GM18498 (cell line): ENCODE data around the gene MRPS9.
A peak's percentile ranks its signal among the peaks of the same experiment; 100 is the strongest.

Experiments
- ATAC-seq: cut with Tn5 transposase; IDR thresholded peaks from one replicate; pipeline ENCODE4 v1.9.1; 2021; ENCODE audit warnings: mild to moderate bottlenecking, moderate library complexity; ENCODE audit not compliant: unreplicated experiment

MRPS9 gene

GRCh38 chr2:105078906-105079495 lies 41.1 kb downstream of the MRPS9 start:
- ATAC-seq: no peak

- no peak for ATAC-seq
Observed at GRCh38 chr2:105080461-105080860, 42.6 kb downstream of the MRPS9 start.

- ATAC-seq: no peak
Observed at GRCh38 chr2:105081006-105081601, 43.2 kb downstream of the MRPS9 start.

- ATAC-seq: no peak
Observed at GRCh38 chr2:105082107-105082506, 44.2 kb downstream of the MRPS9 start.

- no peak for ATAC-seq
Observed at GRCh38 chr2:105085525-105085924, 47.7 kb downstream of the MRPS9 start.

GRCh38 chr2:105087273-105087672 lies 49.4 kb downstream of the MRPS9 start:
- ATAC-seq: peak; percentile 66

GRCh38 chr2:105090091-105090490 lies 52.2 kb downstream of the MRPS9 start:
- no peak for ATAC-seq

- ATAC-seq: no peak
Observed at GRCh38 chr2:105092797-105093196, 54.9 kb downstream of the MRPS9 start.

- no peak for ATAC-seq
Observed at GRCh38 chr2:105099153-105099552, 61.3 kb downstream of the MRPS9 start.

- peak; percentile 83 for ATAC-seq
Observed at GRCh38 chr2:105100046-105100840, 62.4 kb downstream of the MRPS9 start.

- no peak for ATAC-seq
Observed at GRCh38 chr2:105102001-105102400, 64.1 kb downstream of the MRPS9 start.

- ATAC-seq: no peak
Observed at GRCh38 chr2:105102963-105103421, 65.1 kb downstream of the MRPS9 start.

- ATAC-seq: no peak
Observed at GRCh38 chr2:105103481-105103880, 65.6 kb downstream of the MRPS9 start.

GRCh38 chr2:105104208-105104731 lies 66.4 kb downstream of the MRPS9 start:
- ATAC-seq: no peak

- no peak for ATAC-seq
Observed at GRCh38 chr2:105110295-105110829, 72.5 kb downstream of the MRPS9 start.

- ATAC-seq: no peak
Observed at GRCh38 chr2:105111365-105112150, 73.7 kb downstream of the MRPS9 start.

GRCh38 chr2:105112345-105112744 lies 74.5 kb downstream of the MRPS9 start:
- no peak for ATAC-seq

GRCh38 chr2:105113616-105114291 lies 75.9 kb downstream of the MRPS9 start:
- no peak for ATAC-seq

- ATAC-seq: peak; percentile 48
Observed at GRCh38 chr2:105114551-105114950, 76.7 kb downstream of the MRPS9 start.

- no peak for ATAC-seq
Observed at GRCh38 chr2:105116348-105116747, 78.5 kb downstream of the MRPS9 start.
